Breast epithelium (tissue), 3 donors: ENCODE measurements around the gene PLXNA4.

ENCODE experiments used
- POLR2A ChIP-seq: fragments of 450-650 bp; IDR thresholded peaks from one replicate; pipeline ENCODE4 v1.6.1; 2016; ENCODE audit warnings: antibody characterized with exemption, mild to moderate bottlenecking, moderate library complexity
- POLR2AphosphoS5 ChIP-seq, 3 donors: sonication (generic); formaldehyde crosslinking; IDR thresholded peaks; one replicate each; pipeline ENCODE4 v1.6.1; 2017; ENCODE audit warnings: antibody characterized with exemption in 3 of 3

- TF ChIP-seq POLR2A (no peak), POLR2AphosphoS5 (IDR thresholded peaks at IDR 0.05) (no peak)
These were observed 173.5 kb downstream of the PLXNA4 start for GRCh38 chr7:132402751-132403245.
